K562 (cell line): Measurements from ENCODE around the gene PUSL1. TPM values are rescaled to one million over a fixed set of nuclear protein-coding genes. Genes with fewer than 3 reads are reported as not detected.

ENCODE experiments used
- CCAR2 ChIP-seq: fragments of 200-400 bp; formaldehyde crosslinking; IDR thresholded peaks from 2 replicates; pipeline ENCODE4 v1.6.1; 2017; ENCODE audit warnings: mild to moderate bottlenecking, low read depth, low read length
- CHAMP1 ChIP-seq: fragments of 450-650 bp; IDR thresholded peaks from 2 replicates; pipeline ENCODE4 v1.6.1; 2016; ENCODE audit warnings: mild to moderate bottlenecking
- CHD1 ChIP-seq: fragments of 200-600 bp; sonication (generic); IDR thresholded peaks from one replicate; pipeline ENCODE4 v1.6.1; 2012; ENCODE audit warnings: mild to moderate bottlenecking, moderate library complexity, low read length, inconsistent platforms
- ELF1 ChIP-seq: fragments of 200-800 bp; sonication (Bioruptor generic); IDR thresholded peaks from 2 replicates; pipeline ENCODE4 v1.6.1; 2016; ENCODE audit warnings: missing genetic modification characterization, missing compliant biosample characterization
- FOXA1 ChIP-seq: fragments of 450-650 bp; IDR thresholded peaks from 2 replicates; pipeline ENCODE4 v1.6.1; 2016; ENCODE audit warnings: mild to moderate bottlenecking, borderline replicate concordance
- GABPB1 ChIP-seq: sonication (generic); formaldehyde crosslinking; IDR thresholded peaks from 2 replicates; pipeline ENCODE4 v1.8.0; 2022; ENCODE audit warnings: mild to moderate bottlenecking, missing genetic modification reagents
- HEY1 ChIP-seq: fragments of 250-450 bp; sonication (Bioruptor Pico); IDR thresholded peaks from 2 replicates; pipeline ENCODE4 v1.5.0; 2020; ENCODE audit warnings: mild to moderate bottlenecking, moderate library complexity, borderline replicate concordance
- KAT2B ChIP-seq: IDR thresholded peaks from one replicate; pipeline ENCODE4 v1.6.1; 2012; ENCODE audit warnings: low read depth, mild to moderate bottlenecking, control low read depth, inconsistent platforms, low read length, moderate library complexity
- KDM2B ChIP-seq: fragments of 250-450 bp; sonication (Bioruptor Pico); IDR thresholded peaks from 2 replicates; pipeline ENCODE4 v1.8.0; 2021; ENCODE audit warnings: mild to moderate bottlenecking, moderate library complexity
- MBD2 ChIP-seq: sonication (generic); IDR thresholded peaks from 2 replicates; pipeline ENCODE4 v1.6.1; 2016; ENCODE audit warnings: low read depth, borderline replicate concordance
- NCOR1 ChIP-seq: fragments of 450-650 bp; IDR thresholded peaks from 2 replicates; pipeline ENCODE4 v1.6.1; 2016; ENCODE audit warnings: mild to moderate bottlenecking, moderate library complexity
- PATZ1 ChIP-seq: fragments of 250-450 bp; sonication (Bioruptor Pico); IDR thresholded peaks from 2 replicates; pipeline ENCODE4 v1.5.0; 2020; ENCODE audit warnings: mild to moderate bottlenecking, borderline replicate concordance
- PHF21A ChIP-seq: fragments of 450-650 bp; IDR thresholded peaks from 2 replicates; pipeline ENCODE4 v1.6.1; 2017; ENCODE audit warnings: low read depth, borderline replicate concordance
- RBFOX2 ChIP-seq: fragments of 200-400 bp; formaldehyde crosslinking; IDR thresholded peaks from 2 replicates; pipeline ENCODE4 v1.6.1; 2017; ENCODE audit warnings: low read depth, mild to moderate bottlenecking, low read length, moderate library complexity
- RFX7 ChIP-seq: fragments of 250-450 bp; sonication (Bioruptor Pico); IDR thresholded peaks from 2 replicates; pipeline ENCODE4 v1.5.1; 2021; ENCODE audit warnings: mild to moderate bottlenecking
- TAF1 ChIP-seq: IDR thresholded peaks from 2 replicates; pipeline ENCODE4 v1.6.1; 2011; ENCODE audit warnings: mild to moderate bottlenecking, low read length, moderate library complexity; ENCODE audit not compliant: insufficient read depth, control insufficient read depth, severe bottlenecking; ENCODE audit errors: extremely low read depth
- USF1 ChIP-seq: sonication (generic); formaldehyde crosslinking; IDR thresholded peaks from 2 replicates; pipeline ENCODE4 v1.9.0; 2022; ENCODE audit warnings: mild to moderate bottlenecking, missing genetic modification reagents
- ZNF76 ChIP-seq: fragments of 250-450 bp; sonication (Bioruptor Pico); IDR thresholded peaks from 2 replicates; pipeline ENCODE4 v1.4.0; 2020; ENCODE audit warnings: mild to moderate bottlenecking, moderate library complexity, borderline replicate concordance
- polyA plus RNA-seq, 8 experiments: library from polyadenylated mRNA; depleted of rRNA in 4 of 8; stranded (reverse) in 5 of 8; unstranded in 3 of 8; fragments of >200 nt; fragmentation: Nextera tagmentation in 2 of 8; fragmentation: Illumina TruSeq in 1 of 8; extraction: Ambion mirVana in 2 of 8; extraction: Trizol in 1 of 8; gene quantifications; 2 replicates each; pipeline versions ENCODE4 v1.2.1 to v1.2.3, GENCODE V29; 2011 to 2014; ENCODE audit warnings: inconsistent platforms in 1 of 8, missing spikeins in 1 of 8
- total RNA-seq, 7 experiments: library from RNA; depleted of rRNA in 6 of 7; stranded (reverse); fragments of >200 nt in 6 of 7; fragmentation: Illumina TruSeq in 2 of 7; extraction: Trizol in 2 of 7; gene quantifications; 2 replicates each; pipeline versions ENCODE4 v1.2.1 to v1.2.3, GENCODE V29; 2011 to 2021; ENCODE audit warnings: low replicate concordance in 1 of 7
- TF ChIP-seq, protein P1 (sequence below): sonication (generic); IDR thresholded peaks from 2 replicates; pipeline ENCODE4 v1.6.1; 2016
- TF ChIP-seq, protein P2 (sequence below): IDR thresholded peaks from 2 replicates; pipeline ENCODE4 v1.6.1; 2011; ENCODE audit not compliant: insufficient read length; ENCODE audit errors: extremely low read depth

Gene PUSL1
- total and polyA plus RNA-seq, 9 of the 15 experiments (the other 6 are each of a cell fraction or from before 2014, with no cell fraction given), result 0.62 to 86.9 (median 13.6) TPM

- TF ChIP-seq CHAMP1 (no peak), HEY1 (CRISPR knock-in tag) (no peak), CHD1 (peak; percentile 22), RBFOX2 (peak; percentile 63), ELF1 (tag) (no peak), CCAR2 (no peak), RFX7 (CRISPR knock-in tag) (no peak), TAF1 (no peak), NCOR1 (no peak), MBD2 (no peak), GABPB1 (CRISPR knock-in tag) (peak; percentile 15; the same call in 1 of the 2 replicates), KDM2B (CRISPR knock-in tag) (0 out of 2 replicates have a peak, but pooled peaks have one; percentile 4), KAT2B (no peak), ZNF76 (CRISPR knock-in tag) (no peak), PATZ1 (CRISPR knock-in tag) (no peak), FOXA1 (no peak), USF1 (CRISPR knock-in tag) (peak; percentile 88), PHF21A (no peak)
- TF ChIP-seq, protein P1, sequence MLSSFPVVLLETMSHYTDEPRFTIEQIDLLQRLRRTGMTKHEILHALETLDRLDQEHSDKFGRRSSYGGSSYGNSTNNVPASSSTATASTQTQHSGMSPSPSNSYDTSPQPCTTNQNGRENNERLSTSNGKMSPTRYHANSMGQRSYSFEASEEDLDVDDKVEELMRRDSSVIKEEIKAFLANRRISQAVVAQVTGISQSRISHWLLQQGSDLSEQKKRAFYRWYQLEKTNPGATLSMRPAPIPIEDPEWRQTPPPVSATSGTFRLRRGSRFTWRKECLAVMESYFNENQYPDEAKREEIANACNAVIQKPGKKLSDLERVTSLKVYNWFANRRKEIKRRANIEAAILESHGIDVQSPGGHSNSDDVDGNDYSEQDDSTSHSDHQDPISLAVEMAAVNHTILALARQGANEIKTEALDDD, result no peak
- TF ChIP-seq, protein P2, sequence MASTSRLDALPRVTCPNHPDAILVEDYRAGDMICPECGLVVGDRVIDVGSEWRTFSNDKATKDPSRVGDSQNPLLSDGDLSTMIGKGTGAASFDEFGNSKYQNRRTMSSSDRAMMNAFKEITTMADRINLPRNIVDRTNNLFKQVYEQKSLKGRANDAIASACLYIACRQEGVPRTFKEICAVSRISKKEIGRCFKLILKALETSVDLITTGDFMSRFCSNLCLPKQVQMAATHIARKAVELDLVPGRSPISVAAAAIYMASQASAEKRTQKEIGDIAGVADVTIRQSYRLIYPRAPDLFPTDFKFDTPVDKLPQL, result no peak
Observed at GRCh38 chr1:1309251-1310108, 1.1 kb downstream of the PUSL1 start (continued).
